ENCODE data around the gene GPR158.

DNA sequence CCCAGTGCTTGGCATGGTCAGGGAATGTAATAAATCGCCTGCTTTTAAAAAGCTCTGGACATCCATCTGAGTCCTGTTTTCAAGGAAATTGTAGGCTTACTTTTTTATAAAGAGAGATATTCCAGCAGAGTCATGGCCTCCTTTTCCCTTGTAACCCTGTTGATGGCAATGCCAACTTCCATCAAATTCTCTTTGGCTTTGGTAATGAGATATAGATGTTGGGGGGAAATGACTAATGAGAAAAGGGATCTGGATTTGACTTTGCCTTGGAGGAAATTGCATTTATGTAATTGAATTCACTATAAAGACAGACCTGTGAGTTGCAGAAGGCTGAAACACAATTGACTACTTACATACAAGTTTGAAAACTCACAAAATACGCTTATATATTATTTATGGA lies 347.5 kb downstream of the GPR158 start:
- TF ChIP-seq, protein P1, sequence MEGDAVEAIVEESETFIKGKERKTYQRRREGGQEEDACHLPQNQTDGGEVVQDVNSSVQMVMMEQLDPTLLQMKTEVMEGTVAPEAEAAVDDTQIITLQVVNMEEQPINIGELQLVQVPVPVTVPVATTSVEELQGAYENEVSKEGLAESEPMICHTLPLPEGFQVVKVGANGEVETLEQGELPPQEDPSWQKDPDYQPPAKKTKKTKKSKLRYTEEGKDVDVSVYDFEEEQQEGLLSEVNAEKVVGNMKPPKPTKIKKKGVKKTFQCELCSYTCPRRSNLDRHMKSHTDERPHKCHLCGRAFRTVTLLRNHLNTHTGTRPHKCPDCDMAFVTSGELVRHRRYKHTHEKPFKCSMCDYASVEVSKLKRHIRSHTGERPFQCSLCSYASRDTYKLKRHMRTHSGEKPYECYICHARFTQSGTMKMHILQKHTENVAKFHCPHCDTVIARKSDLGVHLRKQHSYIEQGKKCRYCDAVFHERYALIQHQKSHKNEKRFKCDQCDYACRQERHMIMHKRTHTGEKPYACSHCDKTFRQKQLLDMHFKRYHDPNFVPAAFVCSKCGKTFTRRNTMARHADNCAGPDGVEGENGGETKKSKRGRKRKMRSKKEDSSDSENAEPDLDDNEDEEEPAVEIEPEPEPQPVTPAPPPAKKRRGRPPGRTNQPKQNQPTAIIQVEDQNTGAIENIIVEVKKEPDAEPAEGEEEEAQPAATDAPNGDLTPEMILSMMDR (IDR thresholded peaks at IDR 0.05): no peak
- TF ChIP-seq EP300 (IDR thresholded peaks at IDR 0.05) (no peak), POLR2A (IDR thresholded peaks at IDR 0.05) (no peak)
